Mammary epithelial cell (primary cell): ENCODE data around the gene CCDC9B.

Source experiments
- EZH2 ChIP-seq: IDR thresholded peaks from 2 replicates; pipeline ENCODE4 v1.6.1; 2012; ENCODE audit warnings: low read length, inconsistent platforms, borderline replicate concordance
- TF ChIP-seq, protein P1 (sequence below), 2 donors: IDR thresholded peaks in 1 of 2; conservative IDR thresholded peaks in 1 of 2; 2 replicates each; pipeline ENCODE4 v1.5.1; 2011 to 2012; ENCODE audit warnings: inconsistent platforms in 2 of 2, low read length in 2 of 2, mild to moderate bottlenecking in 2 of 2, control low read depth in 1 of 2, low read depth in 1 of 2; ENCODE audit not compliant: insufficient read depth in 1 of 2; ENCODE audit errors: extremely low read depth in 1 of 2

DNA sequence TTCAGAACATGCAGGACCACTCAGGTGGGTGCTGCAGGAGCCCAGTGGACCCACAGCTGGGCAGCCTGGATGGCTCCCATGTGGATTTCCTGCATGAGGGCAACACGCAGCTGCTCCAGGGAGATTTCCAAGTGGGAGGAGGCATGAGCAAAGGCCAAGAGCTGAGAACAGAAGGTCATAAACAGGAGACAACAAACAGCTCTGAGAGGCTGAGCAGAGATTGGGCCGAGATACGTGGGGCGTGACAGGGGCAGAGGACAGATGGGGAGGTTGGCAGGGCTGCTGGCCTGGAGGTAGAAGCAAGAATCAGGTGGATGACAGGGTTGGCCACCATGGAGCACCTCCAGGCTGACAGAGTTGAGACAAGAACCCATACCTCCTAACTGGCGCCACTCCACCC is 13.0 kb upstream of the CCDC9B start:
- TF ChIP-seq, protein P1, sequence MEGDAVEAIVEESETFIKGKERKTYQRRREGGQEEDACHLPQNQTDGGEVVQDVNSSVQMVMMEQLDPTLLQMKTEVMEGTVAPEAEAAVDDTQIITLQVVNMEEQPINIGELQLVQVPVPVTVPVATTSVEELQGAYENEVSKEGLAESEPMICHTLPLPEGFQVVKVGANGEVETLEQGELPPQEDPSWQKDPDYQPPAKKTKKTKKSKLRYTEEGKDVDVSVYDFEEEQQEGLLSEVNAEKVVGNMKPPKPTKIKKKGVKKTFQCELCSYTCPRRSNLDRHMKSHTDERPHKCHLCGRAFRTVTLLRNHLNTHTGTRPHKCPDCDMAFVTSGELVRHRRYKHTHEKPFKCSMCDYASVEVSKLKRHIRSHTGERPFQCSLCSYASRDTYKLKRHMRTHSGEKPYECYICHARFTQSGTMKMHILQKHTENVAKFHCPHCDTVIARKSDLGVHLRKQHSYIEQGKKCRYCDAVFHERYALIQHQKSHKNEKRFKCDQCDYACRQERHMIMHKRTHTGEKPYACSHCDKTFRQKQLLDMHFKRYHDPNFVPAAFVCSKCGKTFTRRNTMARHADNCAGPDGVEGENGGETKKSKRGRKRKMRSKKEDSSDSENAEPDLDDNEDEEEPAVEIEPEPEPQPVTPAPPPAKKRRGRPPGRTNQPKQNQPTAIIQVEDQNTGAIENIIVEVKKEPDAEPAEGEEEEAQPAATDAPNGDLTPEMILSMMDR (conservative IDR thresholded peaks at IDR 0.05 in 1 of 2, IDR thresholded peaks at IDR 0.05 in 1 of 2; ENCODE audit: extremely low read depth in 1 of 2, insufficient read depth in 1 of 2, low read depth in 1 of 2, low read length in 2 of 2) = no peak
- no peak for TF ChIP-seq EZH2
